ENCODE results near the gene TSN. TPM values are rescaled to one million over a fixed set of nuclear protein-coding genes. Genes with fewer than 3 reads are reported as not detected.
A peak's percentile ranks its signal among the peaks of the same experiment; 100 is the strongest.

The TSN gene
- total RNA-seq, 1 experiment from 2014 or later, result 87.3 TPM

GRCh38 chr2:121736462-121737336, 18.8 kb upstream of the TSN start, which contains the start of gene NIFK (continued):
- TF ChIP-seq MLX (CRISPR knock-in tag; IDR thresholded peaks at IDR 0.05) (no peak), ZNF138 (CRISPR knock-in tag; conservative IDR thresholded peaks at IDR 0.05) (no peak), TP53 (CRISPR knock-in tag; IDR thresholded peaks at IDR 0.05) (0 out of 2 replicates have a peak, but pooled peaks have one; percentile 41), GRHL2 (CRISPR knock-in tag; IDR thresholded peaks at IDR 0.05; ENCODE audit: insufficient replicate concordance, severe bottlenecking) (no peak), AFF4 (CRISPR knock-in tag; IDR thresholded peaks at IDR 0.05; ENCODE audit: borderline replicate concordance) (no peak), IRF2 (CRISPR knock-in tag; IDR thresholded peaks at IDR 0.05; ENCODE audit: borderline replicate concordance, low read depth) (no peak), ATF3 (CRISPR knock-in tag; conservative IDR thresholded peaks at IDR 0.05) (no peak), ETV6 (CRISPR knock-in tag; IDR thresholded peaks at IDR 0.05) (peak; percentile 87; the same call in 1 of the 2 replicates), FOXP1 (CRISPR knock-in tag; IDR thresholded peaks at IDR 0.05; ENCODE audit: borderline replicate concordance) (peak; percentile 79; the same call in 1 of the 2 replicates), ZBTB21 (CRISPR knock-in tag; IDR thresholded peaks at IDR 0.05; ENCODE audit: borderline replicate concordance) (peak; percentile 61; the same call in 1 of the 2 replicates), MYBL2 (CRISPR knock-in tag; IDR thresholded peaks at IDR 0.05) (peak; percentile 77; the same call in 1 of the 2 replicates), CREB1 (CRISPR knock-in tag; IDR thresholded peaks at IDR 0.05) (no peak), ZNF671 (CRISPR knock-in tag; IDR thresholded peaks at IDR 0.05) (no peak), PRRX2 (CRISPR knock-in tag; IDR thresholded peaks at IDR 0.05) (no peak), STAT6 (CRISPR knock-in tag; conservative IDR thresholded peaks at IDR 0.05; ENCODE audit: low read depth) (no peak), TEAD4 (CRISPR knock-in tag; IDR thresholded peaks at IDR 0.05) (no peak), ERG (CRISPR knock-in tag; IDR thresholded peaks at IDR 0.05) (no peak), GABPB1 (CRISPR knock-in tag; IDR thresholded peaks at IDR 0.05) (peak; percentile 80)

All from WTC11 (cell line).